Panc1 (cell line): ENCODE data around the gene FAP. TPM values are rescaled to one million over a fixed set of nuclear protein-coding genes. Genes with fewer than 3 reads are reported as not detected.

Experiments
- ATAC-seq: fragments of 200-7000 bp; cut with Tn5 transposase; 2 replicates; pipeline ENCODE4 v1.9.1; 2020; ENCODE audit warnings: mild to moderate bottlenecking, moderate library complexity
- BruUV-seq: library from RNA; stranded (reverse); fragments of 400-500 nt; replicated peaks from 2 replicates; lab custom pipeline; 2021; lab: Mats Ljungman, UMichigan
- CTCF ChIA-PET: fragments of 300-600 bp; sonication (Branson Sonifier 250); formaldehyde crosslinking; loops from one replicate; lab custom pipeline; 2022; ENCODE audit warnings: antibody characterized with exemption; lab: Charles Lee
- POLR2A ChIA-PET: fragments of 300-600 bp; sonication (Branson Sonifier 250); formaldehyde crosslinking; loops from one replicate; lab custom pipeline; 2022; ENCODE audit warnings: antibody characterized with exemption; lab: Charles Lee
- DNase-seq: peaks from one replicate; pipeline ENCODE4 v3.0.0-alpha.2; 2010; ENCODE audit warnings: low read depth, low spot score
- H3K27ac ChIP-seq: 2 replicates; pipeline ENCODE4 v1.5.1; 2011; ENCODE audit warnings: mild to moderate bottlenecking, low read length, inconsistent platforms
- H3K27me3 ChIP-seq: fragments of 200-500 bp; sonication (Bioruptor generic); 2 replicates; pipeline ENCODE4 v1.6.0; 2014; ENCODE audit warnings: low read length, inconsistent platforms; ENCODE audit not compliant: control insufficient read depth, insufficient read depth
- H3K36me3 ChIP-seq: fragments of 200-500 bp; sonication (Bioruptor generic); 2 replicates; pipeline ENCODE4 v1.5.1; 2014; ENCODE audit warnings: inconsistent platforms, mild to moderate bottlenecking, low read length, moderate library complexity; ENCODE audit not compliant: control insufficient read depth, insufficient read depth
- H3K4me1 ChIP-seq: 2 replicates; pipeline ENCODE4 v1.5.1; 2011; ENCODE audit warnings: inconsistent platforms, mild to moderate bottlenecking, low read length, moderate library complexity; ENCODE audit not compliant: control insufficient read depth, insufficient read depth
- H3K4me3 ChIP-seq, 2 experiments: 2 replicates each; pipeline ENCODE4 v1.5.1; 2011 to 2012; ENCODE audit warnings: low read depth in 2 of 2, low read length in 2 of 2, mild to moderate bottlenecking in 2 of 2, inconsistent platforms in 1 of 2, moderate library complexity in 1 of 2
- H3K9me3 ChIP-seq: fragments of 200-500 bp; sonication (Bioruptor generic); 2 replicates; pipeline ENCODE4 v1.5.1; 2014; ENCODE audit warnings: low read depth, mild to moderate bottlenecking, inconsistent platforms, low read length, moderate library complexity; ENCODE audit not compliant: control insufficient read depth, insufficient read depth
- CTCF ChIP-seq: fragments of 450-650 bp; IDR thresholded peaks from 2 replicates; pipeline ENCODE4 v1.5.1; 2017; ENCODE audit warnings: mild to moderate bottlenecking
- POLR2AphosphoS5 ChIP-seq: IDR thresholded peaks from 2 replicates; pipeline ENCODE4 v1.6.1; 2012; ENCODE audit warnings: mild to moderate bottlenecking, low read depth, low read length, moderate library complexity
- REST ChIP-seq, 2 experiments: IDR thresholded peaks; 2 replicates each; pipeline ENCODE4 v1.6.1; 2011 to 2012; ENCODE audit warnings: low read depth in 2 of 2, control low read depth in 1 of 2, low read length in 1 of 2, mild to moderate bottlenecking in 1 of 2, moderate library complexity in 1 of 2; ENCODE audit not compliant: insufficient read depth in 1 of 2
- SIN3A ChIP-seq: IDR thresholded peaks from 2 replicates; pipeline ENCODE4 v1.6.1; 2012; ENCODE audit warnings: low read depth, mild to moderate bottlenecking, low read length, moderate library complexity, borderline replicate concordance; ENCODE audit not compliant: insufficient read depth
- TCF7L2 ChIP-seq: IDR thresholded peaks from 2 replicates; pipeline ENCODE4 v1.6.1; 2011; ENCODE audit warnings: mild to moderate bottlenecking, low read depth, low read length, inconsistent platforms
- in situ Hi-C: cut with HindIII; loops from 2 replicates; pipeline ENCODE4 v1.10.0; 2016; ENCODE audit warnings: low sequenced_read_pairs, low pct_unique_long_range_greater_than_20kb
- intact Hi-C: fragments of 100-400 bp; cut with micrococcal nuclease; formaldehyde crosslinking; loops from one replicate; pipeline ENCODE4 v1.10.0; 2022; ENCODE audit not compliant: unreplicated experiment
- total RNA-seq: library from RNA; stranded (reverse); gene quantifications from one replicate; pipeline ENCODE4 v1.2.1, GENCODE V29; 2021; ENCODE audit not compliant: unreplicated experiment

Gene FAP
- total RNA-seq, 1 experiment from 2014 or later: not detected

GRCh38 chr2:162174746-162175145 is 68.5 kb downstream of the FAP start:
- DNase-seq: no peak
- no peak for ATAC-seq
- Histone ChIP-seq H3K36me3 (no peaks in the 10 kb centered on the region), H3K27ac (no peak overlapping the region), H3K27me3 (no peaks in the 10 kb centered on the region), H3K4me1 (no peaks in the 10 kb centered on the region), H3K4me3 (no peak overlapping the region), H3K9me3 (no peaks in the 10 kb centered on the region)
- no TSS peak for BruUV-seq
- CTCF ChIA-PET: no interaction called here
- TF ChIP-seq REST (IDR thresholded peaks at IDR 0.05; ENCODE audit: insufficient read depth in 1 of 2, low read depth in 2 of 2, low read length in 1 of 2) (no peak), CTCF (no peak), POLR2AphosphoS5 (no peak), SIN3A (no peak), TCF7L2 (no peak)
- intact Hi-C loops (no loop called here), in situ Hi-C loops (no loop called here)
- POLR2A ChIA-PET: no interaction called here

GRCh38 chr2:162172802-162173370 is 70.4 kb downstream of the FAP start:
- H3K4me1 ChIP-seq: no peaks in the 10 kb centered on the region
- no TSS peak for BruUV-seq
- no peaks in the 10 kb centered on the region for H3K36me3 ChIP-seq
- in situ Hi-C loops (no loop called here), intact Hi-C loops (no loop called here)
- ChIA-PET POLR2A (no interaction called here), CTCF (no interaction called here)
- ATAC-seq: no peak
- H3K4me3 ChIP-seq: no peak overlapping the region
- no peaks in the 10 kb centered on the region for H3K9me3 ChIP-seq
- TF ChIP-seq CTCF: no peak
- TF ChIP-seq SIN3A: no peak
- TF ChIP-seq TCF7L2: no peak
- no peak for TF ChIP-seq REST (IDR thresholded peaks at IDR 0.05; ENCODE audit: insufficient read depth in 1 of 2, low read depth in 2 of 2, low read length in 1 of 2)
- TF ChIP-seq POLR2AphosphoS5: no peak
- H3K27me3 ChIP-seq: no peaks in the 10 kb centered on the region
- no peak overlapping the region for H3K27ac ChIP-seq
- DNase-seq: no peak
